Neural cell (in vitro differentiated cells): ENCODE data around the gene RUNDC3A.
"Not testable (repeated sequence)": the region's sequence is repeated elsewhere in the genome, so short reads cannot be mapped to it uniquely, and the experiment has no call there.

Source experiments
- CTCF ChIP-seq: fragments of 450-650 bp; IDR thresholded peaks from 2 replicates; pipeline ENCODE4 v1.5.1; 2014; ENCODE audit warnings: antibody characterized with exemption, mild to moderate bottlenecking, moderate library complexity; ENCODE audit not compliant: poor library complexity, severe bottlenecking
- EP300 ChIP-seq: fragments of 450-650 bp; conservative IDR thresholded peaks from 2 replicates; pipeline ENCODE4 v1.6.1; 2014; ENCODE audit warnings: antibody characterized with exemption, mild to moderate bottlenecking, moderate library complexity; ENCODE audit not compliant: poor library complexity, severe bottlenecking
- EZH2 ChIP-seq: fragments of 200-600, 300-800 bp; shearing (Covaris generic), sonication (generic); IDR thresholded peaks from 2 replicates; pipeline ENCODE4 v1.6.1; 2014; ENCODE audit warnings: antibody characterized with exemption, low read length, borderline replicate concordance, mild to moderate bottlenecking; ENCODE audit not compliant: insufficient read depth, poor library complexity, severe bottlenecking
- POLR2AphosphoS5 ChIP-seq: IDR thresholded peaks from 2 replicates; pipeline ENCODE4 v1.6.1; 2012
- RAD21 ChIP-seq: fragments of 450-650 bp; conservative IDR thresholded peaks from 2 replicates; pipeline ENCODE4 v1.6.1; 2014; ENCODE audit warnings: antibody characterized with exemption, mild to moderate bottlenecking, moderate library complexity
- REST ChIP-seq: IDR thresholded peaks from 2 replicates; pipeline ENCODE4 v1.6.1; 2012; ENCODE audit warnings: borderline replicate concordance
- SMC3 ChIP-seq: fragments of 450-650 bp; conservative IDR thresholded peaks from 2 replicates; pipeline ENCODE4 v1.6.1; 2014; ENCODE audit warnings: antibody characterized with exemption, mild to moderate bottlenecking, moderate library complexity; ENCODE audit not compliant: poor library complexity
- TAF1 ChIP-seq: IDR thresholded peaks from 2 replicates; pipeline ENCODE4 v1.6.1; 2012; ENCODE audit warnings: low read depth

DNA sequence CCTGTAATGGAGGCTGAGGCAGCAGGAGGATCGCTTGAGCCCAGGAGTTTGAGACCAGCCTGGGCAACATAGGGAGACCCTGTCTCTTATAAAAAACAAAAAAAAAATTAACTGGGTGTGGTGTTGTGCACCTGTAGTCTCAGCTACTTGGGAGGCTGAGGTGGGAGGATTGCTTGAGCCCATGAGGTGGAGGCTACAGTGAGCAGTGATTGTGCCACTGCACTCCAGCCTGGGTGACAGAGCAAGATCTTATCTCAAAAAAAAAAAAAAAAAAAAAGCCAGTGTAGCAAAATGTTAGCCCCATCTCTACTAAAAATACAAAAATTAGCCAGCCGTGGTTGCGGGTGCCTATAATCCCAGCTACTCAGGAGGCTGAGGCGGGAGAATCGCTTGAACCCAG is 21.9 kb downstream of the RUNDC3A start:
- TF ChIP-seq CTCF, EZH2, POLR2AphosphoS5, TAF1, EP300, SMC3, RAD21, REST: not testable (repeated sequence)
